Measurements from ENCODE around the gene DNAH8.

DNA sequence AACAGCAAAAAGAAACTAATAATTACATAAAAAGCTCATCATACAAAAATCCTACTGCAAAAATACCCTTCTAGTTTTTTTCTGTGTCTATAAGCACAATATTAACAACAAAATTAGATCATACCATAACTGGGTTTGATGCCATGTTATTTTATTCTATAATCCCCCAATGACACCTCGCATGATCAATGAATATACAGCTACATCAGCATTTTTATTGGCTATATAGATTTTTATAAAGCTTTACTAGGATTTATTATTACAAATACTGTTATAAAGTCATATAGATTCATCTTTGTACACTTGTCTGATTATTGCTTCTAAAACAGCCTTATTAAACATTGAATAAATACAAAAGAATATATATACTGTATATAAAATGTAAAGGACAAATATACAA is 288.4 kb downstream of the DNAH8 start:
- TF ChIP-seq CTCF (conservative IDR thresholded peaks at IDR 0.05; ENCODE audit: low read depth, low read length), result no peak
- no peak for TF ChIP-seq EZH2phosphoT487 (IDR thresholded peaks at IDR 0.05; ENCODE audit: borderline replicate concordance, low read length)
- TF ChIP-seq EZH2 (IDR thresholded peaks at IDR 0.05; ENCODE audit: low read length, unreplicated experiment), result no peak
